Measurements from ENCODE around the gene STX8.

STX8 gene

GRCh38 chr17:9408868-9409829 is 166.5 kb downstream of the STX8 start:
- no peaks in the 10 kb centered on the region for H3K4me1 ChIP-seq (ENCODE audit: insufficient read depth, low read length)

GRCh38 chr17:9408381-9408780 is 167.2 kb downstream of the STX8 start:
- H3K79me2 ChIP-seq (ENCODE audit: insufficient read depth, low read length) = no peaks in the 10 kb centered on the region
- TF ChIP-seq CTCF (IDR thresholded peaks at IDR 0.05; ENCODE audit: borderline replicate concordance, extremely low read depth, low read length, poor library complexity, severe bottlenecking) (no peak), EZH2 (IDR thresholded peaks at IDR 0.05; ENCODE audit: borderline replicate concordance, low read depth, low read length, severe bottlenecking) (no peak)

More at GRCh38 chr17:9408868-9409829, 166.5 kb downstream of the STX8 start:
- Histone ChIP-seq H3K27ac (ENCODE audit: low read length) (no peak overlapping the region), H2AFZ (ENCODE audit: low read depth, low read length) (no peak overlapping the region), H3K4me3 (ENCODE audit: low read depth in 1 of 2, low read length in 2 of 2) (no peak overlapping the region), H3K4me2 (ENCODE audit: insufficient read depth, low read length) (no peak overlapping the region), H3K9me3 (ENCODE audit: insufficient read depth, low read length, severe bottlenecking) (no peaks in the 10 kb centered on the region), H3K79me2 (ENCODE audit: insufficient read depth, low read length) (no peaks in the 10 kb centered on the region), H3K36me3 (ENCODE audit: insufficient read depth, low read length) (no peaks in the 10 kb centered on the region), H4K20me1 (ENCODE audit: insufficient read depth, low read length) (no peaks in the 10 kb centered on the region), H3K9ac (ENCODE audit: low read depth, low read length) (no peak overlapping the region), H3K27me3 (ENCODE audit: insufficient read depth, low read length, poor library complexity) (no peaks in the 10 kb centered on the region)
- no peak for ATAC-seq (ENCODE audit: insufficient read depth, low read depth)
- no peak for DNase-seq
- TF ChIP-seq CTCF (IDR thresholded peaks at IDR 0.05; ENCODE audit: borderline replicate concordance, extremely low read depth, low read length, poor library complexity, severe bottlenecking) (no peak), EZH2 (IDR thresholded peaks at IDR 0.05; ENCODE audit: borderline replicate concordance, low read depth, low read length, severe bottlenecking) (no peak)

GRCh38 chr17:9406046-9406606 is 169.5 kb downstream of the STX8 start:
- Histone ChIP-seq H3K4me1 (ENCODE audit: insufficient read depth, low read length) (no peaks in the 10 kb centered on the region), H3K27ac (ENCODE audit: low read length) (no peak overlapping the region), H3K27me3 (ENCODE audit: insufficient read depth, low read length, poor library complexity) (no peaks in the 10 kb centered on the region), H3K36me3 (ENCODE audit: insufficient read depth, low read length) (no peaks in the 10 kb centered on the region), H3K79me2 (ENCODE audit: insufficient read depth, low read length) (no peaks in the 10 kb centered on the region), H4K20me1 (ENCODE audit: insufficient read depth, low read length) (no peaks in the 10 kb centered on the region), H3K4me2 (ENCODE audit: insufficient read depth, low read length) (no peak overlapping the region), H3K9ac (ENCODE audit: low read depth, low read length) (no peak overlapping the region), H2AFZ (ENCODE audit: low read depth, low read length) (no peak overlapping the region), H3K9me3 (ENCODE audit: insufficient read depth, low read length, severe bottlenecking) (no peaks in the 10 kb centered on the region), H3K4me3 (ENCODE audit: low read depth in 1 of 2, low read length in 2 of 2) (no peak overlapping the region)
- no peak for TF ChIP-seq EZH2 (IDR thresholded peaks at IDR 0.05; ENCODE audit: borderline replicate concordance, low read depth, low read length, severe bottlenecking)
- no peak for TF ChIP-seq CTCF (IDR thresholded peaks at IDR 0.05; ENCODE audit: borderline replicate concordance, extremely low read depth, low read length, poor library complexity, severe bottlenecking)
- no peak for DNase-seq
- ATAC-seq (ENCODE audit: insufficient read depth, low read depth) = no peak

More at GRCh38 chr17:9408381-9408780, 167.2 kb downstream of the STX8 start:
- H3K4me2 ChIP-seq (ENCODE audit: insufficient read depth, low read length) = no peak overlapping the region
- H3K27ac ChIP-seq (ENCODE audit: low read length) = no peak overlapping the region
- DNase-seq (no peak), ATAC-seq (ENCODE audit: insufficient read depth, low read depth) (no peak)
- no peaks in the 10 kb centered on the region for H3K27me3 ChIP-seq (ENCODE audit: insufficient read depth, low read length, poor library complexity)
- H4K20me1 ChIP-seq (ENCODE audit: insufficient read depth, low read length) = no peaks in the 10 kb centered on the region
- no peaks in the 10 kb centered on the region for H3K4me1 ChIP-seq (ENCODE audit: insufficient read depth, low read length)
- H3K36me3 ChIP-seq (ENCODE audit: insufficient read depth, low read length) = no peaks in the 10 kb centered on the region
- H3K9me3 ChIP-seq (ENCODE audit: insufficient read depth, low read length, severe bottlenecking) = no peaks in the 10 kb centered on the region
- no peak overlapping the region for H2AFZ ChIP-seq (ENCODE audit: low read depth, low read length)
- no peak overlapping the region for H3K9ac ChIP-seq (ENCODE audit: low read depth, low read length)
- no peak overlapping the region for H3K4me3 ChIP-seq (ENCODE audit: low read depth in 1 of 2, low read length in 2 of 2)

All from DND-41 (cell line).